Medulla oblongata (tissue), 1 donor: ENCODE measurements around the gene JAKMIP1.

ENCODE experiments used
- DNase-seq: peaks from one replicate; pipeline ENCODE4 v3.0.0-alpha.2; 2015; ENCODE audit errors: extremely low spot score

The JAKMIP1 gene

GRCh38 chr4:6042293-6043063 is 157.9 kb downstream of the JAKMIP1 start:
- DNase-seq, result no peak

GRCh38 chr4:6041800-6042199 is 158.5 kb downstream of the JAKMIP1 start:
- no peak for DNase-seq

DNA sequence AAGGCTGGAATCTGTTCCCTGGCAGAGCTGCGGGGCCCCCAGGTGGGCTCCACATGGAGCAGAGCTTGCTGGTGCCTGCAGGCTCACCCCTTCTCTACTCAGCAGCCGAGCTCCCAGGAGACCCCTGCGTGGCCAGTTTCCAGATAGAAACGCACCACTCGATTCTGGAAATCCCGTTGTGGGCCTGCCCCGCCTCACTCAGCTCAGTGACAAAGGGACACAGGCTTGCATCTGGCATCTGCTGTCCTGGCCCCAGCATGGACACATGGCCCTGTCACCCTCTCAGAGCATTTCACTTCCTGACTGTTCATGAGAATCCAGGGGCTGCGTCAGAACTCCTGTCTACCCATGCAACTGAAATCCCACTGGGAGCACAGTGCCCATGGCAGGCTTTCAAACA is 161.6 kb downstream of the JAKMIP1 start:
- DNase-seq, result no peak

DNA sequence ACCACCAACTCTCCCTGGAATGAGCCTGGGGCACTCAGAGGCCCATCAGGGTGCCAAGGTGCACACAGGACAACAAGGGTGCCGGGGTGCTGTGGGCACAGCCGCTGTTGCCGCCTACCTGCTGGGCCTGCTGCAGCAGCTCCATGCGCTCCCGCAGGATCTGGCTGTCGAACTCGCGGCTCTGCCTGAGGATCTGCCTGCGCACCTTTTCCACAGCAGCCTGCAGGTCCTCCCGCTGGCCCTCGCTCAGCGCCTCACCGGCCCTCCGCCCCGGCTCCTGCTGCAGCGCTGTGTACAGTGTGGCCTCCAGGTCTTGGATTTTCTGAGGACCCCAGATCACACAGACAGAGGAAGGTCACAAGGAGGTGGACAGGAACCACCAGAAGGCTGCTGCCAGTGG is 164.6 kb downstream of the JAKMIP1 start:
- no peak for DNase-seq

DNA sequence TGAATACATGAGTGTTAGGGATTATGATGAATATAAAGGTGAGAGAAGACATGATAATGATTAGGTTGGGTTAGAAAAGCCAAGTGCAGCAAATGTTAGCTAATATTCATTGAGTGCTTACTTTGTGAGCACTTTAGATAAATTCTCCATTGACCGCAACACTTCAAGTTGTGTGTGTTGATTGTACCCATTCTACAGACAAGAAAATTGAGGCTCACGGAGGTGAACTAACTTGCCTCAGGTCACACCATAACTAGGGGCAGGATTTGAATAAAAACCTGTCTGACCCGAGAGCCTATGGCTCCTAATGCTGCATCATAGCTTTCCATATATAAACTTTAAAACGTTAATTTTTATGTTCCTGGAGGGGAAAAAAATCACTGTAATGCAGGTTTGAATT is 167.0 kb downstream of the JAKMIP1 start:
- no peak for DNase-seq

DNA sequence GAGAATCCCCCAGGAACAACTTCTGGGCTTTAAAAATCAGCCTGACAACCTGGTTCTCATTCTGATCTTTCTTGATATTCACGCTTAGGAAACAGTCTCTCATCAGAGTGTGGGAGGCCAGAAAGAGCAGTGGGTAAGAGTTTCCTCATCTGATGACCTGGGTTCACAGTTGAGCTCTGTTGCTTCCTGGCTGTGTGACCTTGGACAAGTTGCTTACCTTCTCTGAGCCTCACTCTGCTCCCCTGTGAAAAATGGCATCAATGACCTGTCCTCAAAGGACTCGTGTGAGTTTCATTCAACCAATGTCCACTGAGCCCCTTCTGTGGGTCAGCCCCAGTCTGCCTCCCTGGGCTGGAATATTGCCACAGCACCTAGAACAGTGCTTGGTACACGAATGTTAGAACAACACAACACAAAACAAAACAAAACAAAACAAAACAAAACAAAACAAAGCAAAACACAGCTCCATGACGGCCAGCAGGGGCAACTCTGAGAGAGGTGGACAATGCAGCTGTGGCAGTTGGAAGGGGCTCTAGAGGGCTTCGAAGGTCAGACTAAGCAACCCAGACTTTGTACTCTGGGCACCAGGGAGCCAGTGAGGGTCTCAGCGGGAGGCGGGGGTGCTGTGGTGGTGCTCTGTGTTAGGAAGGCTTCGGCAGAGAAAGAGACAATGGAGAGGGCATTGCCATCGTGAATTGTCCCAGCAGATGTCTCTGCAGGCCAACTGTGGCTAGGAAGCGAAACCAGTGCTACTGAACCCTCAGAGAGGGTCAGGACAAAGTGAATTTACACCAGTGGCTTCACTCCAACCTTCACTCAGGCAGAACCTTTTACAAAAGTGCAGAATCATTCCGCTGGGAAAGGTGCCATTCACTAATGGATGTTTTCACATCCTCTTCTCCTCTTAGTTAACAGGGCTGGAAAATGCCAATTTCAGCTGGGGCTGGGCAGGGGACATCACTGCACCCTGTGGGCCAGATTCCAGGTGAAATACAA is 167.8 kb downstream of the JAKMIP1 start:
- peak; percentile 86 for DNase-seq

- no peak for DNase-seq
These were observed 168.5 kb downstream of the JAKMIP1 start for GRCh38 chr4:6031846-6032245.

GRCh38 chr4:6030679-6031078 is 169.7 kb downstream of the JAKMIP1 start:
- DNase-seq, result no peak

DNA sequence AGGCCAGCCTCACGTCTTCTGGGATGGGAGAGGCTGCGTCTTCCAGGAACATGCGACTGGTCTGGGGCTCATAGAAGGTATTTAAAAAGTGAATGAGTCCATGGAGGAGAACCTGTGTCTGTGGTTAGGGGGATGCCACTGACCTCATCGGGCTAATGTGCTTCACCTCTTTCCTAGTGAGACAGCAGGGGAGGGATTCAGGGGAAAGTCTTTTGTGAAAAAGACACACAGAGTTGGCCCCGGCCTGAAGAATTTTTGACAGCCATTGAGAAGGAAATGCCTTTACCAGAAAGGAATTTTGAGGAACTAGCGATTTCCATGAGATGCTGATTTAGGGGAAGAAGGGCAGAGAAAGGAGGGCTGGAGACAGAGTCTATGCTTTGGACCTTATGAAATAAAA is 171.1 kb downstream of the JAKMIP1 start:
- DNase-seq, result no peak

- no peak for DNase-seq
These were observed 172.2 kb downstream of the JAKMIP1 start for GRCh38 chr4:6028168-6028567.

DNA sequence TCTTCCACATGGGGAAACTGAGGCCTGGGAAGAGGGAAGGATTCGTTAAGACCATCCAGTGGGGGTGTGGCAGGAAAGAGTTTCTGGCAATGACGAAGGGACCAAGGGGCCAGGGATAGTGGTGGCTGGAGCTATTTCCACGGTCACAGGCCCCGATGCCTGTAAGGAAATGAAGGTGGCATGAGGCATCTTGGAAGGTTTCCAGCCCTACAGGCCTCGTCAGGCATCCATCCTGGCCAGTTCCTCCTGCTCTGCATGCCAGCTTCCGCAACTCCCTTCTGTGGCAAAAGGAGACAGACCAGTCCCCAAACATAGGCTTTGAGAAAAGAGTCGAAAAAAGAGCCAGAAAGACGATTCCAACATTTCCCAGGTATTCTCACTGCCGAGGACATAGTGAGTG is 173.0 kb downstream of the JAKMIP1 start:
- DNase-seq, result no peak

- DNase-seq, result no peak
These were observed 175.9 kb downstream of the JAKMIP1 start for GRCh38 chr4:6024313-6024960.

GRCh38 chr4:6023731-6024130 is 176.6 kb downstream of the JAKMIP1 start:
- no peak for DNase-seq

DNA sequence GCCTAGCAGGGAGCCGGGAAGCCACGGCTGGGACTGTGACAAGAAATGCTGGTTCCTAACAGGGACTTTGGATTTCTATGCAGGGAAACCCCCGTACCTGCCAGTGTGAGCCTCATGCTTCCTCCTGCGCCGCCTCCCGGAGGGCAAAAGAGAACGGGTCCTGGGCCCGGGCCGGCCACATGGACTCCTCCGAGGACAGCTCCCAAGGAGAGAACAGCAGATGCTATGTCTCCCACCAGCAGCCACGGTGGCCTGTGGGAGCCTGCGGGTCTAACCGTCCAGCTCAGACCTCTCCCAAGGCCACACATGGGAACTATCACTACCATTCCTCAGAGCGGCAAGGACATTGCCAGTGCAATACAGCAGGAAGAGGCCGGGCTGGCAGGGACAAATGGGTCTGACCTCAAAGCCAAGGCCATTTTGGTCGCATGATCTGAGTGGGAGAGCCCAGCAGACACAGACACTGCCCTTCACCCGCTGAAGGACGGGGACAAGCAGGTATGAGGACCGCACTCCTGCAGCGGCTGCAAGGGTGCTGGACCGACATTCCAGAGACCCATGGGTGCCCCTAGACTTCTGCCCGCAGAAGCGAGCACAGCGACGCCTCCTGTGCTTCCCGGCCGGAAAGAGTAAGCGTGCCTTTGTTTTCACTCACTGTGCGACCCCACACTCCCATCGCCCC is 177.6 kb downstream of the JAKMIP1 start:
- DNase-seq, result no peak

GRCh38 chr4:6021831-6022606 is 178.3 kb downstream of the JAKMIP1 start:
- no peak for DNase-seq

DNA sequence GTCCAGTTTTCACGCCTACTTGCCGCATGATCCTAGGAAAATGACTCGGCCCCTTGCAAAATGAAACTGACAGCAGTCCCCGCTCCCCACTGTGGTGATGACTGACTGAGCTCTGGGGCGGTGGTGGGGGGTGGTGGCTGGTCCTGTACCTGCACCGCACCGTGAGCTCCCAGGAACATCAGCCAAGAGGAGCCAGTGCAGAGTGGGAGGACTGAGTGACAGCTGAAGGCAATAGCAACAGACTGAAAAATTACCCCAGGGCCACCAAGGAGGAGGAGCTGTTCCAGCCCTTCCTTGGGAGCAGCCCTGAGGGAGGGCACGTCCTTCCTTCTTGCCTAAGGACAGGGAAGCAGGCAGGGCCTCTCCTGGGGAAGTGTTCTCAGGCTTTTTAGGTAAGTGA is 179.7 kb downstream of the JAKMIP1 start:
- no peak for DNase-seq

DNA sequence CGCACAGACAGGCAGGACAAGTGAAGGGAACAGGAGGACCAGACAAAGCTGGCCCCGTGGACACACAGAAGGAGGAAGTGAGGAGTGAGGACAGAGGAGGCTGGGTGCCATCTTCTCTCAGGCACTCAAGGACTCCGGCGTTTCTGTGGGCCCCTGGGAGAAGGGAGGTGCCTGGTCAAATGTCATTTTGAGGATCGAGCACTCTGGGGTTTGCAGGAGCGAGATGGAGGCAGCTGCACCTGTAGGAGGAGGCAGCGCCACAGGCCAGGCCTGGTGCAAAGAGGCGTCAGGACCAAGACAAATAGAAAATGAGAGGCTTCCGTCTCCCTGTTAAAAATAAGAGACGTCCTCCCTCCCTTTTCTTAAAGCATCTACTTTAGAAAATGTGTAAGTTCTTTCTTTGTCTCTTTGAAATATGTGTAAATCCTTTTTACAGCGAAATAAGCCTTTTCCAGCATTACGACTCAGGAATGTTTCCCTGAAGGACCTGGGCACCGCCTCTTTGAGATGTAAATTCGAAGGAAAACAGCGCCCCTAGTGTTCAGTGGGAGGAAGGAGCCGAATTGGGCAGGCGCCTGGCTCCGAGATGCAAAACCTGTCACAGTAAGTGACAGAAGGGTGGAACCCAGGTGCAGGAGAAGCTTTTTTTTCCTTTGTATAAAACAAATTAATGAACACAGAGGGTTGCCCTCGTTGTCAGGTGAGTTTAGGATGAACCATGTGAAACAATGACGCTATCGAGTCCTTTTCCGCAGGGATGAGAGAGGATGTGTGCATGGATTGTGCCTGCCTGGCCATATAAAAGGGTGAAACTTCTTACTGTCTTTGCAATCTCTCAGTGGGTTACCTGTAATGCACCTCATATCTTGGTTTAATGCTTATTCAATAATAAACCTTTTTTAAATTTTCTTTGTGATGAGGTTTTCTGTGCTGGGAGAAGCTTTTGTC is 180.8 kb downstream of the JAKMIP1 start:
- DNase-seq, result peak; percentile 59

- no peak for DNase-seq
These were observed 182.0 kb downstream of the JAKMIP1 start, which contains the start of gene C4orf50 for GRCh38 chr4:6018331-6018730. Gene C4orf50, minus strand, starts transcription at chr4:6018431.

- no peak for DNase-seq
These were observed 182.5 kb downstream of the JAKMIP1 start for GRCh38 chr4:6017800-6018199.

DNA sequence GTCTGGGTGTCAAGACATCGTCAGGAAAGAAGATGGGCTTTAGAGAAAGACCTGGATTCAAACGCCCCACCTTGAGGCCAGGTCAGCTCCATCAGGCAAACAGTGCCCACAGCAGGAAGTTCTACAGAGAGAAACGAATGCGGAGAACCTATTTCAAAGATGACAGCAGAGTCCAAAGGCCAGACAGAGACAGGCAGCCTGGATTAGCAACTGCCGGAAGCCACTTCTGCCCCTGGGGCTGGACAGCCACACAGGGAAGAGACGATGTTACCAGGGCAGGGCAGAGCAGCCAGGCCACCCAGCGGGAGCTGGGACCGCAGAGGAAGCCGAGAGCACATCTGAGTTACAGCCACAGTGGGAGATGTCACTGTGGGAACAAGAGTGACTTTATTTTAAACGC is 183.3 kb downstream of the JAKMIP1 start:
- DNase-seq, result no peak
